PC-3 (cell line): Measurements from ENCODE around the gene KRR1. TPM values are rescaled to one million over a fixed set of nuclear protein-coding genes. Genes with fewer than 3 reads are reported as not detected.

Experiments used
- ATAC-seq: fragments of 200-7000 bp; cut with Tn5 transposase; 2 replicates; pipeline ENCODE4 v1.9.1; 2020; ENCODE audit warnings: mild to moderate bottlenecking, moderate library complexity
- BruUV-seq: library from RNA; stranded (reverse); fragments of 400-500 nt; replicated peaks from 2 replicates; lab custom pipeline; 2021; lab: Mats Ljungman, UMichigan
- CTCF ChIA-PET: fragments of 300-600 bp; sonication (Branson Sonifier 250); formaldehyde crosslinking; loops from one replicate; lab custom pipeline; 2022; ENCODE audit warnings: antibody characterized with exemption; lab: Charles Lee
- POLR2A ChIA-PET: fragments of 300-600 bp; sonication (Branson Sonifier 250); formaldehyde crosslinking; loops from one replicate; lab custom pipeline; 2022; ENCODE audit warnings: antibody characterized with exemption; ENCODE audit not compliant: unreplicated experiment; lab: Charles Lee
- DNase-seq: peaks from one replicate; pipeline ENCODE4 v3.0.0-alpha.2; 2015
- H2AFZ ChIP-seq: fragments of 300-600 bp; sonication (generic); 2 replicates; pipeline ENCODE4 v1.6.0; 2016; ENCODE audit warnings: antibody characterized with exemption, low read length
- H3F3A ChIP-seq: fragments of 300-600 bp; sonication (generic); one replicate; pipeline ENCODE4 v1.6.0; 2017; ENCODE audit warnings: antibody characterized with exemption, low read length, control low read depth, mild to moderate bottlenecking; ENCODE audit not compliant: unreplicated experiment
- H3K27ac ChIP-seq: fragments of 300-600 bp; sonication (generic); 2 replicates; pipeline ENCODE4 v1.5.1; 2016; ENCODE audit warnings: mild to moderate bottlenecking, low read length
- H3K27me3 ChIP-seq: fragments of 300-600 bp; sonication (generic); 2 replicates; pipeline ENCODE4 v1.6.1; 2016; ENCODE audit warnings: low read length, mixed read lengths
- H3K36me3 ChIP-seq: fragments of 300-600 bp; sonication (generic); 2 replicates; pipeline ENCODE4 v1.6.1; 2016; ENCODE audit warnings: low read depth, mixed run types, low read length, mixed read lengths
- H3K4me1 ChIP-seq: fragments of 300-600 bp; sonication (generic); 2 replicates; pipeline ENCODE4 v1.5.1; 2016; ENCODE audit warnings: low read length; ENCODE audit not compliant: insufficient read depth
- H3K4me2 ChIP-seq: fragments of 300-600 bp; sonication (generic); 2 replicates; pipeline ENCODE4 v1.6.0; 2016; ENCODE audit warnings: low read length
- H3K4me3 ChIP-seq: fragments of 300-600 bp; sonication (generic); 2 replicates; pipeline ENCODE4 v1.5.1; 2016; ENCODE audit warnings: mild to moderate bottlenecking, low read length, mixed read lengths
- H3K79me2 ChIP-seq: fragments of 300-600 bp; sonication (generic); 2 replicates; pipeline ENCODE4 v1.6.1; 2017; ENCODE audit warnings: low read length, mixed read lengths
- H3K9ac ChIP-seq: fragments of 300-600 bp; sonication (generic); 2 replicates; pipeline ENCODE4 v1.6.0; 2016; ENCODE audit warnings: mild to moderate bottlenecking, low read length
- H3K9me2 ChIP-seq: fragments of 300-600 bp; sonication (generic); replicated peaks from 2 replicates; pipeline ENCODE4 v1.6.1; 2016; ENCODE audit warnings: mixed run types, low read length, mixed read lengths
- H3K9me3 ChIP-seq: fragments of 300-600 bp; sonication (generic); 2 replicates; pipeline ENCODE4 v1.6.1; 2016; ENCODE audit warnings: low read length, mixed read lengths
- H4K20me1 ChIP-seq: fragments of 300-600 bp; sonication (generic); 2 replicates; pipeline ENCODE4 v1.6.1; 2016; ENCODE audit warnings: low read length, mixed read lengths
- CTCF ChIP-seq: fragments of 300-600 bp; sonication (generic); conservative IDR thresholded peaks from 2 replicates; pipeline ENCODE4 v1.5.1; 2017; ENCODE audit warnings: antibody characterized with exemption, low read depth, mild to moderate bottlenecking, low read length
- EZH2 ChIP-seq: fragments of 300-600 bp; sonication (generic); IDR thresholded peaks from one replicate; pipeline ENCODE4 v1.6.1; 2017; ENCODE audit warnings: antibody characterized with exemption, mild to moderate bottlenecking, low read length; ENCODE audit not compliant: unreplicated experiment
- EZH2phosphoT487 ChIP-seq: fragments of 300-600 bp; sonication (generic); IDR thresholded peaks from 2 replicates; pipeline ENCODE4 v1.6.1; 2018; ENCODE audit warnings: mild to moderate bottlenecking, antibody characterized with exemption, low read length, borderline replicate concordance
- intact Hi-C: fragments of 100-400 bp; cut with micrococcal nuclease; formaldehyde crosslinking; loops from 2 replicates; pipeline ENCODE4 v1.9.0; 2023
- total RNA-seq: library from RNA; depleted of rRNA; stranded (reverse); fragments of >200 nt; gene quantifications from 2 replicates; pipeline ENCODE4 v1.2.3, GENCODE V29; 2014

KRR1 gene
- total RNA-seq, 1 experiment from 2014 or later, result 68.4 TPM

- H3K36me3 ChIP-seq, result no peaks in the 10 kb centered on the region
- H3K9ac ChIP-seq, result no peak overlapping the region
- ATAC-seq (no peak), DNase-seq (no peak)
- H2AFZ ChIP-seq, result no peak overlapping the region
- H3K9me3 ChIP-seq, result no peaks in the 10 kb centered on the region
- CTCF ChIA-PET, result interaction anchor here (0.5 kb wide), 1 partner anchor 517 kb away, joined by 4 read pairs; no protein-coding TSS in a partner anchor
- H3K4me3 ChIP-seq, result no peak overlapping the region
- POLR2A ChIA-PET, result no interaction called here
- H4K20me1 ChIP-seq, result no peaks in the 10 kb centered on the region
- H3K4me2 ChIP-seq, result no peak overlapping the region
- no TSS peak for BruUV-seq
- H3K9me2 ChIP-seq, result no peaks in the 10 kb centered on the region
- no peaks in the 10 kb centered on the region for H3F3A ChIP-seq
- no peak overlapping the region for H3K27ac ChIP-seq
- no peaks in the 10 kb centered on the region for H3K27me3 ChIP-seq
- TF ChIP-seq EZH2, result no peak
- TF ChIP-seq EZH2phosphoT487, result no peak
- TF ChIP-seq CTCF, result no peak
- no peaks in the 10 kb centered on the region for H3K79me2 ChIP-seq
- intact Hi-C loops, result loop anchor here (5.0 to 10.0 kb wide), 4 partner anchors 93 to 1058 kb away; no protein-coding TSS in a partner anchor
- no peaks in the 10 kb centered on the region; the same call in 1 of the 2 replicates for H3K4me1 ChIP-seq
These were observed 17.9 kb upstream of the KRR1 start for GRCh38 chr12:75529316-75529715.

GRCh38 chr12:75528692-75529091 lies 17.3 kb upstream of the KRR1 start:
- Histone ChIP-seq H3F3A (no peaks in the 10 kb centered on the region), H4K20me1 (no peaks in the 10 kb centered on the region), H3K27ac (no peak overlapping the region), H3K36me3 (no peaks in the 10 kb centered on the region), H3K4me3 (no peak overlapping the region), H3K9ac (no peak overlapping the region), H3K9me2 (no peaks in the 10 kb centered on the region), H3K27me3 (no peaks in the 10 kb centered on the region), H3K9me3 (no peaks in the 10 kb centered on the region), H3K79me2 (no peaks in the 10 kb centered on the region), H3K4me1 (no peaks in the 10 kb centered on the region; the same call in 1 of the 2 replicates), H2AFZ (no peak overlapping the region), H3K4me2 (no peak overlapping the region)
- ChIA-PET POLR2A (interaction anchor here (0.5 kb wide), 1 partner anchor 760 kb away, joined by 4 read pairs; no protein-coding TSS in a partner anchor), CTCF (interaction anchor here (0.5 kb wide), 1 partner anchor 517 kb away, joined by 4 read pairs; no protein-coding TSS in a partner anchor)
- intact Hi-C loops, result loop anchor here (5.0 to 10.0 kb wide), 4 partner anchors 94 to 1059 kb away; no protein-coding TSS in a partner anchor
- BruUV-seq, result no TSS peak
- TF ChIP-seq CTCF (no peak), EZH2phosphoT487 (no peak), EZH2 (no peak)
- no peak for ATAC-seq
- DNase-seq, result no peak

- ATAC-seq, result no peak
- H3K4me1 ChIP-seq, result no peaks in the 10 kb centered on the region; the same call in 1 of the 2 replicates
- no peak overlapping the region for H3K4me3 ChIP-seq
- no peaks in the 10 kb centered on the region for H3K27me3 ChIP-seq
- H3K4me2 ChIP-seq, result no peak overlapping the region
- CTCF ChIA-PET, result no interaction called here
- no peak for DNase-seq
- H3K9me3 ChIP-seq, result no peaks in the 10 kb centered on the region
- POLR2A ChIA-PET, result interaction anchor here (0.5 kb wide), 1 partner anchor 760 kb away, joined by 4 read pairs; no protein-coding TSS in a partner anchor
- H4K20me1 ChIP-seq, result no peaks in the 10 kb centered on the region
- no peaks in the 10 kb centered on the region for H3K9me2 ChIP-seq
- no peaks in the 10 kb centered on the region for H3K79me2 ChIP-seq
- no peak overlapping the region for H3K27ac ChIP-seq
- no peaks in the 10 kb centered on the region for H3K36me3 ChIP-seq
- intact Hi-C loops, result loop anchor here (5.0 to 10.0 kb wide), 4 partner anchors 94 to 1059 kb away; no protein-coding TSS in a partner anchor
- no peak overlapping the region for H3K9ac ChIP-seq
- H3F3A ChIP-seq, result no peaks in the 10 kb centered on the region
- TF ChIP-seq EZH2phosphoT487 (no peak), CTCF (no peak), EZH2 (no peak)
- BruUV-seq, result no TSS peak
- H2AFZ ChIP-seq, result no peak overlapping the region
These were observed 16.9 kb upstream of the KRR1 start for GRCh38 chr12:75528272-75528671.
